Hippocampal formation (tissue), 2 donors: ENCODE data around the gene SYNJ2.

Experiments used
- DNase-seq, 2 donors: peaks; one replicate each; lab custom pipeline; 2025; lab: John Stamatoyannopoulos, UW

The SYNJ2 gene

GRCh38 chr6:158125271-158125670 is 143.6 kb downstream of the SYNJ2 start:
- DNase-seq = no peak

GRCh38 chr6:158131926-158132325 is 150.3 kb downstream of the SYNJ2 start:
- no peak for DNase-seq

- DNase-seq = no peak
Observed at GRCh38 chr6:158142789-158143188, 161.1 kb downstream of the SYNJ2 start.

GRCh38 chr6:158143700-158144099 is 162.0 kb downstream of the SYNJ2 start:
- no peak for DNase-seq
